Right atrium auricular region (tissue), 2 donors: Measurements from ENCODE around the gene FNIP1. TPM values are rescaled to one million over a fixed set of nuclear protein-coding genes. Genes with fewer than 3 reads are reported as not detected.
"Not testable (repeated sequence)": the region's sequence is repeated elsewhere in the genome, so short reads cannot be mapped to it uniquely, and the experiment has no call there.

Experiments
- DNase-seq: peaks from one replicate; pipeline ENCODE4 v3.0.0-alpha.2; 2019; ENCODE audit warnings: low spot score
- H3K27ac ChIP-seq, 2 donors: fragments of 200-600 bp; sonication (generic); 1 replicate in 1 of 2; 2 replicates in 1 of 2; pipeline ENCODE4 v1.5.1; 2016 to 2019
- H3K27me3 ChIP-seq, 2 donors: fragments of 200-600 bp; sonication (generic); one replicate each; pipeline versions ENCODE4 v1.5.1 to v1.6.0; 2017 to 2019
- H3K36me3 ChIP-seq: fragments of 200-600 bp; sonication (generic); one replicate; pipeline ENCODE4 v1.5.1; 2016
- H3K4me1 ChIP-seq, 2 donors: fragments of 200-600 bp; sonication (generic); one replicate each; pipeline versions ENCODE4 v1.5.1 to v1.6.0; 2017 to 2019
- H3K4me3 ChIP-seq, 2 donors: fragments of 200-600 bp; sonication (generic); 1 replicate in 1 of 2; 2 replicates in 1 of 2; pipeline ENCODE4 v1.5.1; 2017 to 2019; ENCODE audit warnings: mild to moderate bottlenecking in 1 of 2, moderate library complexity in 1 of 2
- H3K9me3 ChIP-seq, 2 donors: fragments of 200-600 bp; sonication (generic); one replicate each; pipeline ENCODE4 v1.5.1; 2019
- CTCF ChIP-seq, 2 donors: fragments of 200-600 bp; sonication (generic); IDR thresholded peaks; one replicate each; pipeline ENCODE4 v1.5.1; 2019; ENCODE audit warnings: antibody characterized with exemption in 2 of 2
- total RNA-seq, 2 donors: library from RNA; depleted of rRNA; stranded (reverse); fragments of >200 nt; gene quantifications; one replicate each; pipeline ENCODE4 v1.1.0, GENCODE V29; 2016

The FNIP1 gene
- total RNA-seq, 2 donors from 2014 or later, result 30.6 to 38.3 TPM

DNA sequence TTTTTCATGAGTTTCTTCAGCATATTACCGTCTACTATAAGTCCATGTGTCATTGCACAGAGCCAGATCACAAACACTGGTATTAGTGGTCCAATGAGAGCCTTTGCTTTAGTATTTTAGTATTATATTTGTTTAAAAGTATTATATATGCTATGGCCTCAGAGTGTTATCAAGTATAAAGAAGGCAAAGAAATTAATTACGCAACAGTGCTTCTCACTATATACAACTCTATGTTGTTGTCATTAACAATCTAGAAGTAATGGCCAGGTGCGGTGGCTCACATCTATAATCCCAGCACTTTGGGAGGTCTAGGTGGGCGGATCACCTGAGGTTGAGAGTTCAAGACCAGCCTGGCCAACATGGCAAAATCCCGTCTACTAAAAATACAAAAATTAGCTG, 114.6 kb downstream of the FNIP1 start:
- no peak for DNase-seq
- Histone ChIP-seq H3K9me3 (no peaks in the 10 kb centered on the region), H3K4me1 (no peaks in the 10 kb centered on the region), H3K36me3 (peaks cover 19% of the 10 kb centered on the region), H3K4me3 (no peak overlapping the region), H3K27me3 (no peaks in the 10 kb centered on the region), H3K27ac (no peak overlapping the region)
- no peak for TF ChIP-seq CTCF (IDR thresholded peaks at IDR 0.05)

- Histone ChIP-seq H3K4me1 (no peaks in the 10 kb centered on the region), H3K9me3 (no peaks in the 10 kb centered on the region), H3K4me3 (no peak overlapping the region), H3K27ac (no peak overlapping the region), H3K36me3 (peaks cover 40% of the 10 kb centered on the region), H3K27me3 (no peaks in the 10 kb centered on the region)
- no peak for DNase-seq
- no peak for TF ChIP-seq CTCF (IDR thresholded peaks at IDR 0.05)
These were observed 116.9 kb downstream of the FNIP1 start for GRCh38 chr5:131679911-131680310.

DNA sequence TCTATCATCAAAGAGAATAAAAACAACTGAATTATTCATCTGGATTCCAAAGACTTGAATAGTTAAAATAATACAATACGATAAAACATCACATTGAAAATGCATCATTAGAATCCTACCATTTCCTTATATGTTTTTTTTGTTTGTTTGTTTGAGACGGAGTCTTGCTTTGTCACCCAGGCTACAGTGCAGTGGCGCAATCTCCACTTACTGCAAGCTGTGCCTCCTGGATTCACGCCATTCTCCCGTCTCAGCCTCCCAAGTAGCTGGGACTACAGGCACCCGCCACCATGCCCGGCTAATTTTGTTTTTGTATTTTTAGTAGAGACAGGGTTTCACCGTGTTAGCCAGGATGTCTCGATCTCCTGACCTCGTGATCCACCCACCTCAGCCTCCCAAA, 118.5 kb downstream of the FNIP1 start:
- not testable (repeated sequence) for H3K4me3 ChIP-seq, H3K9me3 ChIP-seq, H3K27ac ChIP-seq, DNase-seq, H3K27me3 ChIP-seq
- Histone ChIP-seq H3K4me1 (peaks cover 0 to 12% of the 10 kb centered on the region in 2 donors), H3K36me3 (peaks cover 47% of the 10 kb centered on the region)

GRCh38 chr5:131677115-131677514, 119.7 kb downstream of the FNIP1 start:
- Histone ChIP-seq H3K36me3 (peaks cover 47% of the 10 kb centered on the region), H3K4me3 (no peak overlapping the region), H3K27ac (no peak overlapping the region), H3K4me1 (peaks cover 0 to 23% of the 10 kb centered on the region in 2 donors), H3K27me3 (no peaks in the 10 kb centered on the region), H3K9me3 (no peaks in the 10 kb centered on the region)
- DNase-seq, result no peak
- no peak for TF ChIP-seq CTCF (IDR thresholded peaks at IDR 0.05)

- H3K4me1 ChIP-seq, result peaks cover 0 to 50% of the 10 kb centered on the region in 2 donors
- no peaks in the 10 kb centered on the region for H3K27me3 ChIP-seq
- TF ChIP-seq CTCF (IDR thresholded peaks at IDR 0.05), result no peak
- H3K36me3 ChIP-seq, result peaks cover 39% of the 10 kb centered on the region
- H3K4me3 ChIP-seq, result no peak overlapping the region
- DNase-seq, result no peak
- H3K27ac ChIP-seq, result peak overlapping the region; percentile 74 to 92
- H3K9me3 ChIP-seq, result no peaks in the 10 kb centered on the region
These were observed 124.0 kb downstream of the FNIP1 start for GRCh38 chr5:131672776-131673175.

- peaks cover 0 to 50% of the 10 kb centered on the region in 2 donors for H3K4me1 ChIP-seq
- no peak overlapping the region for H3K4me3 ChIP-seq
- no peaks in the 10 kb centered on the region for H3K9me3 ChIP-seq
- peaks cover 33% of the 10 kb centered on the region for H3K36me3 ChIP-seq
- DNase-seq, result no peak
- no peaks in the 10 kb centered on the region for H3K27me3 ChIP-seq
- peak overlapping the region; percentile 74 to 92 for H3K27ac ChIP-seq
- no peak for TF ChIP-seq CTCF (IDR thresholded peaks at IDR 0.05)
These were observed 124.7 kb downstream of the FNIP1 start for GRCh38 chr5:131671994-131672655.
